Stimulated activated CD4-positive, alpha-beta T cell treated with anti-CD3 and anti-CD28 coated beads, Interleukin-4, amount 100 ng/mL, for 4 hours (primary cell): Measurements from ENCODE around the gene HOXD12.

Source experiments
- DNase-seq, 2 experiments: peaks; one replicate each; pipeline ENCODE4 v3.0.0-alpha.2; 2020

HOXD12 gene

GRCh38 chr2:176081376-176081836 is 18.2 kb upstream of the HOXD12 start:
- DNase-seq, result no peak

GRCh38 chr2:176081837-176082524 is 17.6 kb upstream of the HOXD12 start:
- no peak for DNase-seq

DNA sequence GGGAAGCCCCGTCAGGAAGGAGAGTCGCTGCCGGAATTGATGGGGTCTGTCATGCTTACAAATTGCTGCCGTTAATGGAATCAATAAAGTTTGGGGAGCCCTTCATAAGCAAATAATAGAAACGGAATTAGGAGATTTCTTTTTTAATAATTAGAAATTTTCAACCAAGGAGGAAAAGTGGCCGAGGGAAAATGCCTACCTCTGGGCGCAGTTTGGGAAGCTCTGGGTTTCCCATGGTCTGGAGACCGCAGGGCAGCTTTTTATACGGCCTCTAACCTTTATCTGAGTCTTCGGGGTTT is 17.1 kb upstream of the HOXD12 start:
- DNase-seq, result no peak

- no peak for DNase-seq
These were observed 16.5 kb upstream of the HOXD12 start for GRCh38 chr2:176082824-176083751.

DNA sequence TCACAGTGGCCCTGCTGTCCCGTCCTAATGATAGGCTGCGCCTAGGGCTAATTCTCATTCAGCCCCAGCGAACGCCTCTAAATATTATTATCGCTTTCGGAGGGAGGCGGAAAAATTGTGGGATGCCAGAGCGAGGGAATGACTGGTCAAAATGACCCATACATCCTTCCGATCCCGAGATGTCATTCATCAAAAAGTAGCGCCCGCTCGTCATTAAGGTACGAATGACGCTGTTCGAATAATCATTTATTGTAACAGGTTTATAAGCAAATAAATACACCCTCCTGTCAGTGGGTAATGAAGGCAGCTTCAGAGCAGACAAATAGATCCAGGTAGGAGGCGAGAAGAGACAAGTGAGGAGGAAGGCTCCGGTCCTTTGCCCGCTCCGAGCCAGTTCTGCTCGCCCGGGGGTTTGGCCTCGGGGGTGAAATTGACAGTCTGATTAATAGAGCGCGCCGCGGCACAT is 15.8 kb upstream of the HOXD12 start, which contains the start of gene EVX2:
EVX2 (minus strand) TSS at position 167 of the 466 bp plus-strand sequence. CDS start 186 bp downstream, outside the sequence.
- no peak for DNase-seq

GRCh38 chr2:176084611-176085119 is 14.9 kb upstream of the HOXD12 start:
- DNase-seq, result no peak

DNA sequence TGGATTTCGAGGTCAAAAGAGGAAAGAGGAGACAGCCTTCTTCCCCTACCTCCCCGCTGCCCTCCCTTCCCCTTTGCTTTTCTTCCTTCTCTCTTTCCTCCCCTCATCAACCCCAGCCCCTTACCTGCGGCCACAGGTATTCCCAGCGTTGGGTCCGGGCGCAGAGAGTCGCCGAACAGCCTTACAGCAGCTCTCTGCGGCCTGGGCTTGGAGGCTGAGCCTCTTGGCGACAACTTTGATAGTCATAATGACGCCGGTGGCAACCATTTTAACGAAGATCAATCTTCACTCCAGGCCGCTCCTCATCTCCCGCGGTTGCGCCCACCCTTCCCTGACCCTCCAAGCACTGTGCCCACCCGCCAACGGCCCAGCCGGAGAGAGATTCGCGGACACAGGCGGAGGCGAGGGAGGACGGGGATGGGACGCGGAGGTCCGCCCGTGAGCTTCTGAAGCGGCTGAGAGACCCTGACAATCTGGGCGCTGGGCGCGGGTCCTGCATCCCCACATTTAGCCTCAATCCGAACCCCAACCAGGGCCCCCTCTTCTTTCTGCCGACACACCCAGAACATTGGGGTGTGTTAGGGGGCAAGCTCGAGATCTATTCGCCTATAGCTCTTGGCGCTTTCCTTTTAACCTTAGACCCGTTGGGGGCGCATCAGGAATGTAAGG is 14.3 kb upstream of the HOXD12 start:
- no peak for DNase-seq

DNA sequence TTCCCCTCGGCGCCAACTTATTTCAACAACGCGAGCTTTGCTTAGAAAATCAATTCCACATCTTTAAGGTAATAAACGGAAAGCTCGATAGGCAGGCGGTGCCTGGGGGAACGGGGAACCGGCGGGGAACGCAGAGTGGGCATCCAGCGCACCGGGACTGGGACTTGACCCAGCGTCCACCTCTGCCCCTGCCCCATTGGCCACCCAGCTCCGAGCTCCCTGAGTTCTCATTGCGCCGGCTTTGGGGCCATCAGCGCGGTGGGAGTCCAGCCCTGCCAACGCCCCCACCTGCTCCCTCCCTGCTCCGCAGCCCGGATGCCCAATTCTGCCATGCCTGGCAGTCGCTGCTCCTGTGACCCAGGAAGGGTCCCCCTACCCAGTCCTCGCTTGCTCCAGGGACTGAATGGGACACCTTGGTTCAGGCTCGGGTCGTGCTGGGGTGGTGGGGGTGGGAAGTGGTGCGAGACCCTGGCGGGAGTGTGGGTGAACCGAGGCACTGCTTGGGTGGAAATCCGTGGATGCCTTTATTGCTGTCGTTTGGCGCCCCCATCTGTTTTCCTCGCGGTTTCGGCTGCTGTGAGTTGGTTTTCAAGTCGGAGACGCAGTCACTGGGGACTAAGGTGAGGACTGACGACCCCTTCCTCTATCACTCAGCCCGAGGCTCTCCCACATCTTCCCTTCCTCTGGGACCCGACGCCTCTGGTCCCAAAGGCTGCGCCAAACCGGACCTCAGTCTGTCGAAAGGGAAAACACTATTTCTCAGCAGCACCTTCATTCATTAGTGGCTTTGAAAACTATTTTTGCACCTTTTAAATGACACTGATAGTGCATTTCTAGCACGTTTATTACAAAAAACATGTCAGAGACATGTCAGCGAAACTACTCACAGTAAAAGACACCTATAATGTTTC is 13.5 kb upstream of the HOXD12 start:
- no peak for DNase-seq

- DNase-seq, result no peak
These were observed 12.1 kb upstream of the HOXD12 start for GRCh38 chr2:176087330-176088047.

DNA sequence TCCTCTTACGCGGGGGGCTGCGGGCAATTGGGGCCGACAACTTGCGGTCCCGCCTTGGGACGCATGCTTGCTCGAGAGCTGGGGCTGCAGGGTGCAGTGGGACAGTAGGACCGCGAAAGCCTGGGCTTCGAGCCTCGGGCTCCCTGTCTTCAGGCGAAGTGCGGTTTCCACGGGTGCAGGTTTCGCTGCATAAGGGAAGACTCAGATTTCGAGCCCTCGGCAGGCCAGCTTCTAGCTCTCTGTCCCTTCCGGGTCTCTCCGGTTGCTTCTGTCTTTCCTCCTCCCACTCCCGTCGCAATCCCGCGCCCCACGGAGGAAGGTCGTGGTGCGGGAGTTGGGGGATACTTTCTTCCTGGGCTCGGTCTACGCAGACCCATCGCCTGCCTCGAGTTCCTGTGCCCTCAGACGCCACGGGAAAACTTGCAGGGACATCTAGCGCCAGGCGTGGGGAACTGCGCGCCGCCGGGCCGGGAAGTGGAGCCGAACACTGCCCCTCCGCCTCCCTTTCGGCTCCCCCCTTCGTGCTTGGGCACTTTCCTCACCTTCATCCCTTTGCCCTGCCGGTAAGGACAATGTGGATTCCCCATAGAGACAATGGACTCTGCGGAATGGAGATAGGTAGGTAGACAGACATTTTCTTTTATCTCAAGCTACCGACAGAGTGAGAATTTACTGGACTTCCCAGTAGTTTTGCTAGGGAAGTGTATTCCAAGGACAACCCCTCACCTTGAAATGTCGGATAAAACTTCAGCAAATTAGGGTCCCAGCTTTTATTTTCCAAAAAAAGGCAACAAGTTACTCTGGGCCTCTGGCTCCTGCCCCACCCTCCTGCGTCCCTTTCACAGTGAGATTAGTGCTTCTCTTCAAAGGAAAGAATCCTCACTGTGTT is 11.3 kb upstream of the HOXD12 start:
- DNase-seq, result no peak

DNA sequence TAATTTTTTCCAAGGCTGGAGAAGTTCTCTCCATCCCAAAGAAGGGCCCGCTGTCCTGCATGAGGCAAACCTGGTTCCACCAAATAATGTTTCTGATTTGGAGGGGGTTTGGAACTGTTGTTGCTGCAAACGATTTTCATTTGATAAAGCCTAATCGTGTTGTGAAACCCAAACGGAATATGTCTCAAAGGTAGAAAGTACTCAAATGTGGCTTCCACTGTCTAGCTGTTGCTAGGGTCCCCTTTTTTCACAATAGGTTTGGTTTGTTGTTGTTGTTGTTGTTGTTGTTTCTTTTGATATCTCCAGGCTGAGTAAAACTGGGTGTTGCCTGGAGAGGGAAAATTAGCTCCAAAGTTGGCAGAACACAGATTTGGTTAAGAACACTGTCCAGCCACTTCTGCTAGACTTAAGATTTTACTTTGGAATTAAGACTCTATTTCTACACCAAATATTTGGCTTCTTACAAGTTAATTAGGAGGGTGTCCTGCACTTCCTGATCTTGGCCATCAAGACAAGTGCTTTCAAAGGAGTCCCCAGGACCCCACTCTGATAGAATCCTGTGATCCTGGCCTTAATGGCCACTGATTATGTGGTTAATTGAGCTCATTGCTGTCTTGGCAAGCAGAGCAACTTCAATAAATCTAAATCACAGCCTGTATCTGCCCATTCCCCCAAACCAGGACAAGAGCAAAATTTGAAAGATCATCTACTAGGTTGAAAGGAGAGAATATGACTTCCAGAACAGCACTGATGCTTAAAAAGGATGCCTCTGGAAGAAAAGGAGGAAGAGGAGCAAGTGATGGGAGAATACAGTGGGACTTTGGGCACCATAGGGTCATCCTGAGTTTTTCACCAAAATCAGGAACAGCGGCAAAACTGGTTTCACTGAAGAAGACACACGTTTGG is 10.4 kb upstream of the HOXD12 start:
- DNase-seq, result no peak

DNA sequence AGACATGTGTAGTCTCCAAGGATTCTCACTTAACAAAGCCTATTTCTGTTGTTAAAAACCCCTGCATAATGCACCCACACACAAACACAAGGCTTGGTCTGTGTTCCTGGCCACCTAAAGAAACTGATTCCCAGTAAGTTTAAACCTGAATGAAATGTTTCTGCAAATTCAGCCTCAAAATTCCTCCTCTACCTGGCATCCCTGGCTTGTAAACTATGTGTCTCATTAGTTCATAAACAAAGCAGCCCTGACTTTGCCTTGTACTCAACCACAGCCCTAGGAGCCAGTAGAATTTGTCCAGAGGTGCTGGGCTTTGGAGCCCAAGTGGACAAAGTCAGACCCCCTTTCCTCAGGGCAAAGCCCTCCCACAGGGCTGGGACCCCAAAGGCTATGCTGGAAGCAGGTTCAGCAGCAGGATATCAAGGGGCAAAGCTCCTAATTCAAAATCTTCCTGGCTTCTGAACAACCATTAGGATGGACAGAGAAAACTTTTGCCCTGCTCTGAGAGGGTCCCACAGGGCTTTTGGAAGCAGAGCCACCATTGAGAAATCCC is 9.7 kb upstream of the HOXD12 start:
- no peak for DNase-seq

DNA sequence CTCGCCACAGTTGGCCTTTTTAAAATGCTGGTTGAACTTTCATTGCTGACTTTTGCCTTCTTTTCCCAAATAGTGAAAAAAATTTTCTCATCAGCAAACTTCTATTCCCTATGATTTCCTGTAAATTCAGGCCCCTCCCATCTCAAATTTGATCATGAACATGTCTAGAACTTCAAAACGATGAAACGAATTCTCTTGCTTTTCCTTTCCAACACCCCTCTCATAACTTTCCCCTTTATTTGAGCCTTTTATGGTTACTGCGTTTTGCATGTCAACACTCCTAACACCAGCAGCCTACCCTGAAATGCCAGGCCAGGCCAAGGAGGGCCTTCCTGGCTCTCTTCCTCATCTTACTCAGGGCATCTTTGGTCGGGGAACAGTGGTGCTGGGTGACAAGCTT is 8.7 kb upstream of the HOXD12 start:
- no peak for DNase-seq

- no peak for DNase-seq
These were observed 8.0 kb upstream of the HOXD12 start for GRCh38 chr2:176091329-176092258.

DNA sequence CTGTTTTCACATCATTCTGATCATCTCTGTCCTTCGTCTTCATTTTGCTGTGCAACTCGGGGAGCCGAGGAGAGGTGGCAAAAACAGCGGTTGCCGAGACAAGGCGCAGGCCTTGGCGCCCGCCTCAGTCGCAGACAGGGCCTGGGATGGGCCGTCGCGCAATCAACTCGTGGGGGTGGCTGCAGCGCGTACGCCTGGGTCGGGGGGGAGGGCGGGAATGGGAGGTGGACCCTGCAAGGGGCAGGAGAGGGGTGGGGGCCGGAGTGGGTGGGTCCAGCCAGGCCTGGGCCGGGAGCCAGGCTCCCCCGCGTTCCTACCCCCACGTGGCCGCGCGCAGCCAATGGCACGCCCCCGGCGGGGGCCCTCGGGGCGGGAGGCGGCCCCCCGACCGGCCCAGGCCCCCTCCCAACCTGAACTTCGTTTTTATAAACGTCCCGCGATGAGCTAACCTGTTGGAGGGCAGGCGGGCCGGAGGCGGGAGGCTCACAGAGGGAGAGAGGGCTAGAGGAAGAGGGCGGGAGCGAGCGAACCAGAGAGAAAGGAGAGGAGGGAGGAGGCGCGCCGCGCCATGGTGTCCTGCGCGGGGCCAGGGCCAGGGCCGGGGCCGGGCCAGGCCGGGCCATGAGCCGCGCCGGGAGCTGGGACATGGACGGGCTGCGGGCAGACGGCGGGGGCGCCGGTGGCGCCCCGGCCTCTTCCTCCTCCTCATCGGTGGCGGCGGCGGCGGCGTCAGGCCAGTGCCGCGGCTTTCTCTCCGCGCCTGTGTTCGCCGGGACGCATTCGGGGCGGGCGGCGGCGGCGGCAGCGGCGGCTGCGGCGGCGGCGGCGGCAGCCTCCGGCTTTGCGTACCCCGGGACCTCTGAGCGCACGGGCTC is 7.1 kb upstream of the HOXD12 start, which contains the start of gene HOXD13:
HOXD13 (plus strand) TSS at position 452 of the 875 bp plus-strand sequence; CDS start at position 622, 170 bp downstream.
- DNase-seq, result no peak

DNA sequence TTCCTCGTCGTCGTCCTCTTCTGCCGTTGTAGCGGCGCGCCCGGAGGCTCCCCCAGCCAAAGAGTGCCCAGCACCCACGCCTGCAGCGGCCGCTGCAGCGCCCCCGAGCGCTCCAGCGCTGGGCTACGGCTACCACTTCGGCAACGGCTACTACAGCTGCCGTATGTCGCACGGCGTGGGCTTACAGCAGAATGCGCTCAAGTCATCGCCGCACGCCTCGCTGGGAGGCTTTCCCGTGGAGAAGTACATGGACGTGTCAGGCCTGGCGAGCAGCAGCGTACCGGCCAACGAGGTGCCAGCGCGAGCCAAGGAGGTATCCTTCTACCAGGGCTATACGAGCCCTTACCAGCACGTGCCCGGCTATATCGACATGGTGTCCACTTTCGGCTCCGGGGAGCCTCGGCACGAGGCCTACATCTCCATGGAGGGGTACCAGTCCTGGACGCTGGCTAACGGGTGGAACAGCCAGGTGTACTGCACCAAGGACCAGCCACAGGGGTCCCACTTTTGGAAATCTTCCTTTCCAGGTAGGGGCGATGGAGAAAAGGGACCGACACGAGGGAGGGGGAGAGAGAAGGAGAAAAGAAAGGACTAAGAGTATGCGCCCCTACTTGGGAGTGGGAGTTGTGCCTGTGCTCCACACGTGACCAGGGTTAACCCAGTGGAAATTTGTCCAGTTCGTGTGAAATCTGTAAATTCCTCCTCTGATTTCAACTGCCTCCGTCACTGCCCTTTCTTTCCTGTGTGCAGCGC is 6.3 kb upstream of the HOXD12 start:
- DNase-seq, result no peak
